Muscle of back (tissue), 13 donors: Measurements from ENCODE around the gene ZNF691. TPM values are rescaled to one million over a fixed set of nuclear protein-coding genes. Genes with fewer than 3 reads are reported as not detected.
"Not testable (repeated sequence)": the region's sequence is repeated elsewhere in the genome, so short reads cannot be mapped to it uniquely, and the experiment has no call there.

Source experiments
- DNase-seq, 3 donors: peaks; one replicate each; pipeline versions ENCODE4 v3.0.0 to v3.0.0-alpha.2; 2013
- long read RNA-seq, 9 donors: transcript quantifications; one replicate each; lab custom pipeline, GENCODE V29; 2026
- polyA plus RNA-seq, 10 donors: library from polyadenylated mRNA; unstranded; fragments of 120-200 nt; gene quantifications; one replicate each; pipeline ENCODE4 v1.2.1, GENCODE V29; 2013; ENCODE audit not compliant: insufficient read length in 10 of 10

ZNF691 gene, protein sequence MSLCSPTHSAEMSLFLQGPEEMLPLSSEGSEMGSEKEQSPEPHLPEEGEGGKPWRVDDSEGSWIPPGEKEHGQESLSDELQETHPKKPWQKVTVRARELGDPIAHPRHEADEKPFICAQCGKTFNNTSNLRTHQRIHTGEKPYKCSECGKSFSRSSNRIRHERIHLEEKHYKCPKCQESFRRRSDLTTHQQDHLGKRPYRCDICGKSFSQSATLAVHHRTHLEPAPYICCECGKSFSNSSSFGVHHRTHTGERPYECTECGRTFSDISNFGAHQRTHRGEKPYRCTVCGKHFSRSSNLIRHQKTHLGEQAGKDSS
- polyA plus RNA-seq, result 10 to 100 TPM in 2 of 10 donors, 1 to 10 TPM in 8; 7.5 to 11.6 (median 9.2) TPM
- long read RNA-seq, donor 1, partial matches to known transcripts, result 0 of 2 reads
- long read RNA-seq, donor 1, other reads (novel, unspliced or antisense), result 0 of 2 reads
- long read RNA-seq, donor 2, partial matches to known transcripts, result 0 of 2 reads
- long read RNA-seq, donor 2, other reads (novel, unspliced or antisense), result 0 of 2 reads
- long read RNA-seq, donor 3, result 0 reads
- long read RNA-seq, donor 4, partial matches to known transcripts, result 0 of 1 reads
- long read RNA-seq, donor 4, other reads (novel, unspliced or antisense), result 0 of 1 reads
- long read RNA-seq, donor 5, partial matches to known transcripts, result 0 of 1 reads
- long read RNA-seq, donor 5, other reads (novel, unspliced or antisense), result 0 of 1 reads
- long read RNA-seq, donor 6, partial matches to known transcripts, result 0 of 4 reads
- long read RNA-seq, donor 6, other reads (novel, unspliced or antisense), result 0 of 4 reads
- long read RNA-seq, donor 7, partial matches to known transcripts, result 0 of 3 reads
- long read RNA-seq, donor 7, other reads (novel, unspliced or antisense), result 0 of 3 reads
- long read RNA-seq, donor 8, partial matches to known transcripts, result 0 of 2 reads
- long read RNA-seq, donor 8, other reads (novel, unspliced or antisense), result 0 of 2 reads
- long read RNA-seq, donor 9, result 0 reads

DNA sequence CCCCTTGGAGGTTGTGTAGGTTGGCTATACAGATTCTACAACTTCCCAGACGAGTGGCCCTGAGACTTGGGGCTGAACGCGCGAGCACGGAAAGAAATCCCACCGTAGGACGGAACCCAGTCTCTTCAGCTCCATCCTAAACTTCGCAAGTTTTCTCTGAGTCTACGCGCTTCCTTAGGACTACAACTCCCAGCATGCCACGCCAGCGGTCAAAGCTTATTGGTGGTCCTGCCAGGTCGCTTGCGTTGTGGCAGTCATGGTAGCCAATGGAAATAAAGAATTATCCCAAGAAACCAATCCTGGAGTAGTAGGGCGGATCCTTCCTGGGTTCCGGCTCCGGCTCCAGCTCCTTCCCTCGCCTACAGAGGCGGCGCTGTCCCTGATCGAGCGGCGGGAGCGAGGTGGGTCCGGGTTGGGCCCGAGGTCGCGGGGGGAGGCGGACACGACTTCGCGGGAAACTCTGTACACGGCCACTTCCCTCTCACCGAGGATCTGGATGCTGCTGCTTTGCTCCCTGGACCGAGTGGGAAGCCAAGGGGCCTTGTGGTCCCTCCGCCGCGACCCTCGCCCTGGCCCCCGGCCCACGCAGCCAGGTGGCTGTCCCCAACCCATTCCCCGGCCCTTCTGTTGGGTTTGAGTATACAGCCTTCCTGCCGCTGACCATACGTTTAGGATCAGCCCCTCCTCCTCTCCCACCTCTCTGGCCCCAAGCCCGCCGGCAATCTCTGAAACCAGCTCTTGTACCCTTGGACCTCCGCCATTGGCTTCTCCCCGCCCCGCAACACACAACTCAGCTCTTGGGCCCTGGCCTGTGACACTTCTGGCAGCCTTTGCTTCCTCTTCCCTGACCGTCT is at the start of gene ZNF691:
Gene ZNF691, plus strand, starts transcription at position 357 of the 854 bp plus-strand sequence. CDS start 3,046 bp downstream, outside the sequence.
- DNase-seq, result peak; percentile 97 to 98 (median 98)

DNA sequence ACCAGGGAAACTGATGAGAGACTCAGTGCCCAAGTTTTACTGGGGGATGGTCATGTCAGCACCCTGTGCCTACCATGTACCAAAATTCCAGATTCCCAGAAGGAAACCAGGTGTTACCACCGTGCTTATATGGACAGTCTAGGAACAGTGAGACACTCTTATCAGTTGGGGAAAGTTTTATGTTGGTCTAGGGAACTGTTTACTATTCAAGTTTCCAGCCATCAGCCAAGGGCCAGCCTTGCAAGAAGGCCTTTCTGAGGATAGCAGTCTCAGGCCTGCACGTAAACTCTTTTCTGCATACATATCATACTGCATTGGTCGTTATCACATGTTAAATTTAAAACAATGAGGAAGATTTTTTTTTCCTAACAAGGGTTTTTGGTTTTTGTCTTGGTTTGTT is 49.0 kb upstream of the ZNF691 start:
- no peak for DNase-seq

DNA sequence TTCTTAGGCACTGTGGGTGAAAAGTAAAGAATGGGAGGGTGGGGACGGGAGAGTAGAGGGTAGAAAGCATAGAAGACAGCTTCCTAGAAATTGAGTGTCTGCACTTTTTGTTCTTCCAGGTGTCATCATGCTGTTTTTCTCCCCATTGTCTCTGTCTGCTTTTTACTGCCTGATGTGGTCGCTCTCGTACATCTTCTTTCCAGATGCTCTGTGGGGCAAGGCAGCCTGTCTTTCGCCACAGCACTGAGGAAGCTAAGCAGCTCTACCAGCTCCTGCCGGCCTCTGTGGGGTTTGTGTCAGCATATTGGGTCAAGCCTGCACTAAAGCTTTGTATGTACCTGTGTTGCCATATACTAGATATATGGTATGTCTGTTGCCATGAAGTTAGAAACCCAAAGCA is 48.4 kb upstream of the ZNF691 start:
- no peak for DNase-seq

DNA sequence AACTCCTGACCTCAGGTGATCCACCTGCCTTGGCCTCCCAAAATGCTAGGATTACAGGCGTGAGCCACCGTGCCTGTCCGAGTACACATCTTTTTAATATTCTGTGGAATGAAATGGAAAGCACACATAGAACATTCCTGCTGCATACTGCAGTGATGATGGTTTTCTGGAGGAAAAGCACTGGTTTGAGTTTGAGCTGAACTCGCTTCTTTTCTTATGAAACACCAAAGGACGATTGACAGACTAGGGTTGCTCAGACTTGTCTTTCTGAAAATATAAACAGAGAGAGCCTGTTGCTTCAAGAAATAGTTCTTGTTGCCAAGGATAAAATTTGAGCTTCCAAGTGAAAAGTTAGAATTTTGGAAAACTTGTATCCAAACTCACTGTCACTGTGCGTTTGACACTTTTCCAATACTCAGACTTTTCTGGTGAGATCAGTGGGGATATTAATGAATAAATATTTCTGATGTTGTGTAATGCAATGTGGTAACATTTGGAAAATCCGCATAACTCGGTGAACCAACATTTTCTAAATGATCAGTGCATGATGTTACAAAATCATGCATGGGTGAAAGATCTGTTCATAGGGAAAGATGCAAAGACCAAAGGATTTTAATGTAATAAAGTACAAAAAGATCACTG is 44.5 kb upstream of the ZNF691 start:
- peak; percentile 21 to 51 (median 42) for DNase-seq

DNA sequence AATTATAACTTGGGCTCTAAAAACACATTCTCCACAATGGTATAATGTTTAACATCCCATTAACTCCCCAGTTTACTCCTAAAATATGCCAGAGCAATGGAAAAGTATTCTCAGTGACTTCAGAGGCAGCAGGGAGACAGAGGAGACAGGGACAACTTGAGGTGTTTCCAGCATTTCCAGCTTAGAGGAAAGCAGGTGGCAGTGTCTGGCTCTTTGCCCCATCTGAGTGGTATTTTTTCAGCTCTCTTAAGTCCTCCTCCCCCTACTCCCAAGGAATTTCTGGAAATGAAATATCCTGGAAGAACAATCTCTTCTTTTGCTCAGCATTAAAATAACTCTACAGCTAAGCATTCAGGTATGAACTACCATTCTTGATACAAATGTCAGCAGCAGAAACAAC is 40.2 kb upstream of the ZNF691 start:
- DNase-seq, result no peak

DNA sequence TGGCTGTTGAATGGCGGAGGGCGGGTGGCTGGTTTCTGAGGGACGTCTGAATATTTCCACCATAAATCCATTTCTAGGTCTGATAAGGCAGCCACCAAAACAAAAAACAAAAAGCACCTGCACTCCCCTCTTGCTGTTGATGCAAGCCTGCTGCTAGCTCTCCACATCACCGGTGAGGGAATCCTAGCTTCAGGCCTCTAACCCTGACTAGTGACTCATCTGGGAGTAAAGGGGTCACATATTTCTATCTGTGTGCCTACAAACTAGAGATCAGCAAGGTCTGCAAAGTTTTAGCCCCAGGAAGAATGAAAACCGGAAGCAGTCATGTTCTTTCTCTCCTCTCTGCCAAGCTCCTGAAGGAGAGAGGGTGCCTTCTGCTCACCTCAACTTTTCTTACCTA is 39.8 kb upstream of the ZNF691 start:
- no peak for DNase-seq

DNA sequence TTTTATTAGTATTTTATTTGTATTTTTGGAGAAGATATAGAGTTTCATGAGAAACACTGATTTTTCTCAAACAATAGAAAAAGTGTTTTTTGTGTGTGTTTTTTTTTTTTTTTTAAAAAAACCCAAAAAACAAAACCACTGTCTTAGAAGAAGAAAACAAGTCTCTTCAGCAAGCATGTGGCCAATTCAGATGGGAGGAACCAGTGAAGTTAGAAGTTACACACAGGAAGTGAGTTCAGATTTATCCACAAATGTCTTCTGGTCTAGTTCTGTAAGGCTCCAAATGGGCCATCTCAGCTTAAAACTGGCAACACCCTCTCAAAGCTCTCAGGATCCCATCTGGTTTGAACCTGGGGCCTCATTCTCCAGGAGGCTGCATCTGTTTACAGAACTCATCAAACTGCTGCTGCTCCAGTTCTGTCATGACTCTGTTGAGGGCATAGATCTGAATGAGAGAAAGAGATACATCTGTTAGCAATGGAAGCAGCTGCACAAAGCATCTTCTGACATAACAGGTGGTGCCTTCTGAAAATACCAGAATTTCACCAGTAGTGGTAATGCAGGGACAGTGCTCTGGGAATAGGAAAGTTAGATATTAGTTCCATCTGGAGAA is 39.3 kb upstream of the ZNF691 start:
- peak in 2 of 3 donors; percentile 23 to 48 for DNase-seq

DNA sequence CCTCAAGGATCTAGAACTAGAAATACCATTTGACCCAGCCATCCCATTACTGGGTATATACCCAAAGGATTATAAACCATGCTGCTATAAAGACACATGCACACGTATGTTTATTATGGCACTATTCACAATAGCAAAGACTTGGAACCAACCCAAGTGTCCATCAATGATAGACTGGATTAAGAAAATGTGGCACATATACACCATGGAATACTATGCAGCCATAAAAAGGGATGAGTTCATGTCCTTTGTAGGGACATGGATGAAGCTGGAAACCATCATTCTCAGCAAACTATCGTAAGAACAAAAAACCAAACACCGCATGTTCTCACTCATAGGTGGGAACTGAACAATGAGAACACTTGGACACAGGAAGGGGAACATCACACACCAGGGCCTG is 31.6 kb upstream of the ZNF691 start:
- not testable (repeated sequence) for DNase-seq

DNA sequence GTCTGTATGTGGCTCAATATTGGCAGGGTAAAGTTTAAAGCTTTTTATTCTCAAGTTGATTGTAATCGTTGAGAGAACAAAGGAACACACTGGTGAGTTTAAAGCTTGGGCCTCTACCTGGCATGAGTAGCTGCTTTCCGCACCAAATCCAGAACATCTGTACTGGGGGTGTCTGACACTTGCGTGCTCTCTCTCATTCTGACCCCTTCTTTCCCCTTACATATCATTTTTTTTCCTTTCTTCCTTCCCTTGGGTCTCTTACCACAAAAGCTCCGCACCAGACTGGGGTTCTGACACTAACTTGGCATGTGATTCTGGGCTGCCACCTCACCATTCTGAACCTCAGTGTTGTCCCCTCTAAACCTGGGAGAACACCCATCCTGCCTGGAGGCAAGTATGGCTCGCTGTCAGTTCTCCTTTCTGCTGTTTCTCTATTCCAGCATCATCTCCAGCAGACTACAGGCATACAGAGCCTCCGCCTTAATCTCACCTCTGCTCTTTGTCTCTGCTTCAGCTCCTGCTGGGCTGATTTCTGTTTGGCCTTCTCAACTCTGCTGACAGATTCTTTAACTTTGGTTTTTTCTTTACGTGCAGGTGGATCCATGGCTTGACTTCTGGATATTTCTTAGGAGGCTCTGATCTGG is 30.4 kb upstream of the ZNF691 start:
- peak; percentile 11 to 67 (median 25) for DNase-seq

DNA sequence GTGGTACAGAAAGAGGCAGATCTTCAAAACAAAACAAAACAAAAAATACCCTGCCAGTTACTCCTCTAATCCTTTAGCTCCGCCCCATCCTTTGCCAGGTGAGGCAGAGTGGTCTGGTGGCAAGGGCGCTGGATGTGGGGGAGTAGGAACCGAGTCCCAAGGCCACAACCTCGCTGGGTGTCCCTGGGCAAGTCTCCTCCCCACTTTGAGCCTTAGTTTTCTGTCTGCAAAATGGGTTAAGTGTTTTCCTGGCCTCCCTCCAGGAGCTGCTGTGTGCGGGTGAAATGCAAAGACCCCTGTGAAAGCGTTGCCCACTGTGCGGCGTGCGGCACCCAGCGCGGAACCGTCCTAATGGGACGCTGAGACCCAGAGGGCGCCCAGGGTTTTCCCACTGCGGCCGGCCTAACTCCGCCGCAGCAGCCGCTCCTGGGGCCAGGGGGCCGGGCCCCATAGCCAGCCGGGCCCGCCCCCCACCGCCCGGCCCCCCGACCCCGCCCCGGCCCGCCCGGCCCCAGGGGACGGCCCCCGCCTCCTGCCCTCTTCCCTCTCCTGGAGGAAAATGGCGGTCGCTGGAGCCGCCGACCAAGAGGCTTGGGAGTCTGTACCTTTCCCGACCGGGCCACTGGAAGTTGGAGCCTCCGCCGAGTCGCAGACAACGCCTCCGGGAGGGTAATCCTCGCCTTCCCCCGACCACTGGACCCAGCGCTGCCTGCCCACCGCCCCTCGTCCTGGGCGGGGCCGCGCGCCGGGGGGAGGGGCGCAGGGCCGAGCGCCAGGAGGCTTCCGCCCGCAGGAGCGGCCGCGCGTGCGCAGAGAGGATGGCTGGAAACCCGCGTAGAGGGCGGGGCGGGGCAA is 29.6 kb upstream of the ZNF691 start, which contains the start of the genes ERMAP and SVBP:
Gene ERMAP, plus strand, starts transcription at position 538 of the 855 bp plus-strand sequence. CDS start 13,327 bp downstream, outside the sequence.
Gene SVBP, minus strand, starts transcription at position 813 of the 855 bp plus-strand sequence. CDS start 853 bp downstream, outside the sequence.
- peak; percentile 88 to 97 (median 93) for DNase-seq

DNA sequence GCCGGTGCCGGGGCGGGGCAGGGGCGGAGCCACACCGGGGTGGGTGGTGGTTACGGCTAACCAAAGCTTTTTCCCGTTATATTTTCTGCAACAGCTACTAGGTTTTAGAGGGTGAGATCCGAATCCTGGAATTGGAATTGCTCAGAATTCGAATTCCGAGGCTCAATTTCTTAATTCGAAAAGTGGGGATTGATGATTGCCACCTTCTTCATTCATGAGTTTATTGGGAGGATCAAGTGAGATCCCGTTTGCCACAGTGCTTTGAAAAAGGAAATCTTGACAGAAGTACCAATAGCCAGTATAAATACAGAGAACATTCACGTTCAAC is 29.0 kb upstream of the ZNF691 start:
- DNase-seq, result no peak

DNA sequence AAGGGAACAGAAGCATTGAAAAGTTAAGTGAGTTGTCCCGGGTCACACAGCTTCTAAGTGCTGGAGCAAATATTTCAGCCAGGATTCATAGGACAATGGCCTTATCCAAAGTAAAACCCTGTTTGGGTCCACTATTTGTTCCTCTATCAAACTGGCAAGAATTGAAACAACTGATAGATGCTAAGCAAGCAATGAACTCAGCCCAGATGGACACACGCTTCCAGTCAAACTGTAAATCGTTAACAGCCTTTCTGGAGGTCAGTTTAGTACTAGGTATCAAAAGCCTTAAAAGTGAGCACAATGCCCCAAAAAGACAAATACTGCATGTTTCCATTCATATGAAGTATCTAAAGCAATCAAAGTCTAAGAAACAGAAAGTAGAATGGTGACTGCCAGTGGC is 28.4 kb upstream of the ZNF691 start:
- DNase-seq, result no peak

DNA sequence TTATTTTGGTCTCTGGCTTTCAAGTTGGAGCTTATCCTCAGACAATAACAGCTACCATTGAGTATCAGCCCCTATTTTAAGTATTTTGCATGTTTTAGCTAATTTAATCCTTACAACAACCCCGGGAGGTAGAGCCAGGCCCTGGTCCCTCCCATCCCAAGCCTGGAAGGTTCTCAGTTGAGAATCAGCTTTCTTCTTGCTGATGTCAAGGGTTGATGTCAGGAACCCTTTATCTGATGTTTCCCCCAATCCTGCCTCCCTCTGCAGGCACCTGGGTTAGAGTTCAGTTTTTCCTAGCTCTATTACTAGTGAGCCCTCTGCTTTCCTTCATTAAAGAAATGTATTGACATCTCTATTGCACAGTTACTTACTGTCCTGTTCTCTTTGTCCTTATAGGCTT is 25.6 kb upstream of the ZNF691 start:
- DNase-seq, result no peak

DNA sequence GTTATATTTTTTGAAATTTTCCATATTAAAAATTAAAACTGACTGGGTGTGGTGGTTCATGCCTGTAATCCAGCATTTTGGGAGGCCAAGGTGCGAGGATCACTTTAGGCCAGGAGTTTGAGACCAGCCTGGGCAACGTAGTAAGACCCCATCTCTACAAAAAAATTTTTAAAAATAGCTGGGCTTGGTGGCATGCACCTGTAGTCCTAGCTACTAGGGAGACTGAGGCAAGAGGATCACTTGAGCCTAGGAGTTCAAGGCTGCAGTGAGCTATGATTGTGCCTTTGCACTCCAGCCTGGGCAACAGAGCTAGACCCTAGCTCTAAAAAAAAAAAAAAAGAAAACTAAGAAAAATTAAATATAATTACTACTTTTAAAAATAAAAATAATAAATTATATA is 24.7 kb upstream of the ZNF691 start:
- no peak for DNase-seq

DNA sequence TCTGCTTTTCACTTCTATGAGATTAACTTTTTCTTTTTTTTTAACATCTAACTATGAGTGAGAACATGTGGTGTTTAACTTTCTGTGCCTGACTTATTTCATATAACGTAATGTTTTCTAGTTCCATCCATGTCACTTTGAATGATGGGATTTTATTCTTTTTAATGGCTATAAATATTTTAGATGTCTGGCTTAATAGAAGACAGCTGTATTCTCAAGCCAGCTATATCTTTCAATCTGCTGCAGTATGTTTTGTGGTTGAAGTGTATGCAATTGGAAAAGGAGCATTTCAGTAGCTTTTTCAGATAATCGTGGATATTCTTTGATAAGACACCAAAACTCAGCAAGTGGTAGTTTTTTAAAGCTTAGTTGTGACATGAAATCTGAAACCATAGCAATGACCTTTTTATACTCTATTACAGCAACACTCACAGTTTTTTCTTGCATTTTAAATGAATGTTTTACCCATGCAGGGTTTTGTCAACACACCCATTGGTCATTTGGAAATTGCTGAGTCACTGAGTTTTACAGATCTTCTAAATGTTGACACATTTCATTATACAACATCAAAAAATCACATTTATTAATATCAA is 23.5 kb upstream of the ZNF691 start:
- peak in 2 of 3 donors; percentile 41 to 45 for DNase-seq

DNA sequence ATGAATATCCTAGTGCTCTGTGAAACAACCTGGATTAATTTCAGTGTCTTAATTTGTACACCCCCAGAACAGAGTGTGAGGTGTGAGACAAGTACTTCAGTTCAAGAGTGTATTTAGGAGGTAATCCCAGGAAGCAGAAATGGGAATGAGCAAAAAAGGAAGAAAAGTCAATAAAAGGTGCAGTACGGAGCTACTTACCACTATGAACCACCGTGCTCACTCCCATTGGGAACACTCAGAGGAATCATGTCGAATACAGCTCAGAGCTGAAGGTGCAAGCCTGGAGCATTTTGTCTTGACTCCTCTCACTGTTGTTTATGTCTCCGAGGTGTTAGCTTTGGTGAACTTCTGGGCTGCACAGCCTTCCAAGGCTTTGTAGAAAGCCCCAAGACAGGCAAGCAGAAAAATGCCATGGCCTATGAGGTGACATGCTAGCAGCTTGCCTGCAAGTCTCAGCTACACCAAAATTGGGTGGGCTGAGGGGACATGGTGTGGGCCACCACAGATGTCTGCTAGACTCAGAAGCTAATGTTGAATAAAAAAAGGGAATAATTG is 21.9 kb upstream of the ZNF691 start:
- no peak for DNase-seq

DNA sequence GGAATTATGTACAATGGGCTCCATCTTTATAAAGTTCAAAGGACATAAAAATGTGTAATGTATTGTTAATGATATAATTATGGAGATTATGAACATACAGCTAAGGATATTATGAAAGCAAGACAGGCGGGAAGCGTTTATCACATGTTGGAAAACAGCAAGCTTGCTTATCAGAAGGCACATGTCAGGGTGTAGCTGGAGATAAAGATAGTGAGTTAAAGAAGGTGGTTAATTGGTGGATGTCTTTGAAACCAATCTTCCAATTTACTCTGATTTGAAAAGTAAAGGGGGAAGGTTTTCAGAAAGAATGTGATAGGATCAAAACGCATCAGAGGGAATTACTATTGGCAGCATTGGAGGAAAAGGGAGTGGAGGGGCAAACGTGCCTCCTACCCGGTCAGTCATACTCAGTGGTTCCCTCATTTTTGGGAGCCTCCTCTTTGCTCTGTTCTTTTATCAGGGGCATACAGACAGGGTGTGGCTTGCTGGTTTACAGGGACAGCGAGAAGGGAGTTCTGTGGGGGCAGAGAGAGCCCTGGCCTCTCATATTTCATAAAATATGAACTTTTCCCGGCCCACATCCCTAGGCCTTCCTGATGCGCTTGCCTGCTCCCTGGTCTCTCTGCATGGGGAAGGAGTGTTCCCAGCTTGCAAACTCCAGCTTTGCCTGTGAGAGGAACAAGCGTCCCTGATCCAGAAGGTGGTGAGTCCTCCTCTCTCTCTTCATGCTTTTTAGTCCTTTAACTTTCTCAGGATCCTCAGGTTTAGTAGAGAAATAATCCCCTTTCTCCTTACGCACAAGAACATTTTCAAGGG is 21.2 kb upstream of the ZNF691 start:
- peak in 1 of 3 donors; percentile 15 for DNase-seq
